ENCODE measurements around the gene MYRF.

MYRF gene

GRCh38 chr11:61828379-61828628 lies 75.9 kb downstream of the MYRF start:
- no peak for DNase-seq

- no peak for DNase-seq
Measured at GRCh38 chr11:61828629-61829407, 76.4 kb downstream of the MYRF start.

GRCh38 chr11:61829806-61830205 lies 77.4 kb downstream of the MYRF start:
- no peak for DNase-seq

- DNase-seq: no peak
Measured at GRCh38 chr11:61830237-61831105, 78.0 kb downstream of the MYRF start.

GRCh38 chr11:61832207-61832606 lies 79.8 kb downstream of the MYRF start:
- no peak for DNase-seq

GRCh38 chr11:61832754-61833153 lies 80.3 kb downstream of the MYRF start:
- no peak for DNase-seq

- DNase-seq: no peak
Measured at GRCh38 chr11:61833471-61833870, 81.0 kb downstream of the MYRF start.

- DNase-seq: no peak
Measured at GRCh38 chr11:61833926-61834277, 81.5 kb downstream of the MYRF start.

- no peak for DNase-seq
Measured at GRCh38 chr11:61834278-61835048, 82.0 kb downstream of the MYRF start.

- DNase-seq: no peak
Measured at GRCh38 chr11:61836193-61836592, 83.8 kb downstream of the MYRF start.

- no peak for DNase-seq
Measured at GRCh38 chr11:61837411-61838005, 85.1 kb downstream of the MYRF start.
